Transverse colon (tissue), 4 donors: Measurements from ENCODE around the gene OGG1. TPM values are rescaled to one million over a fixed set of nuclear protein-coding genes. Genes with fewer than 3 reads are reported as not detected.

Experiments used
- DNase-seq: peaks from one replicate; pipeline ENCODE4 v3.0.0-alpha.2; 2019
- H3K27ac ChIP-seq, 4 donors: fragments of 200-600 bp; sonication (generic); 2 replicates each; pipeline ENCODE4 v1.5.1; 2016 to 2018; ENCODE audit warnings: inconsistent platforms in 4 of 4
- H3K27me3 ChIP-seq: fragments of 200-600 bp; sonication (generic); 2 replicates; pipeline ENCODE4 v1.5.1; 2017; ENCODE audit warnings: inconsistent platforms
- H3K36me3 ChIP-seq, 4 donors: fragments of 200-600 bp; sonication (generic); 2 replicates each; pipeline ENCODE4 v1.5.1; 2017 to 2019; ENCODE audit warnings: inconsistent platforms in 4 of 4
- H3K4me1 ChIP-seq, 4 donors: fragments of 200-600 bp; sonication (generic); 2 replicates each; pipeline ENCODE4 v1.5.1; 2017 to 2020; ENCODE audit warnings: inconsistent platforms in 4 of 4
- H3K4me3 ChIP-seq, 4 donors: fragments of 200-600 bp; sonication (generic); 1 replicate in 1 of 4; 2 replicates in 3 of 4; pipeline versions ENCODE4 v1.5.1 to v1.6.1; 2017 to 2019; ENCODE audit warnings: inconsistent platforms in 4 of 4
- H3K9me3 ChIP-seq, 2 donors: fragments of 200-600 bp; sonication (generic); 2 replicates each; pipeline ENCODE4 v1.5.1; 2017 to 2019; ENCODE audit warnings: inconsistent platforms in 2 of 2
- CTCF ChIP-seq, 5 experiments: fragments of 200-600 bp in 3 of 5; fragments of 450-650 bp in 2 of 5; sonication (generic) in 3 of 5; IDR thresholded peaks; 1 replicate in 2 of 5; 2 replicates in 3 of 5; pipeline ENCODE4 v1.5.1; 2016 to 2017; ENCODE audit warnings: antibody characterized with exemption in 5 of 5, inconsistent platforms in 3 of 5, mild to moderate bottlenecking in 2 of 5, moderate library complexity in 1 of 5
- EP300 ChIP-seq: sonication (generic); formaldehyde crosslinking; IDR thresholded peaks from one replicate; pipeline ENCODE4 v1.6.1; 2017; ENCODE audit warnings: antibody characterized with exemption, low read depth
- POLR2A ChIP-seq: fragments of 450-650 bp; IDR thresholded peaks from one replicate; pipeline ENCODE4 v1.6.1; 2016; ENCODE audit warnings: antibody characterized with exemption, mild to moderate bottlenecking, moderate library complexity
- POLR2AphosphoS5 ChIP-seq, 3 donors: sonication (generic); formaldehyde crosslinking; IDR thresholded peaks; one replicate each; pipeline ENCODE4 v1.6.1; 2016; ENCODE audit warnings: antibody characterized with exemption in 3 of 3
- WGBS, 2 donors: methylation state at CpG; one replicate each; pipeline ENCODE4 v1.1.5; 2018; ENCODE audit warnings: low coverage in 1 of 2; 5-methylcytosine and 5-hydroxymethylcytosine counted together
- in situ Hi-C, 4 donors: fragments of 200-750 bp; cut with MboI; loops; one replicate each; pipeline versions ENCODE4 v1.15.0 to v1.15.1; 2017; ENCODE audit warnings: low sequenced_read_pairs in 3 of 4, low pct_ligation_motif_present in 1 of 4, low pct_unique_long_range_greater_than_20kb in 1 of 4
- intact Hi-C: fragments of 100-400 bp; cut with DNase I; formaldehyde crosslinking; loops from one replicate; pipeline ENCODE4 v1.15.1; 2023; ENCODE audit warnings: low total_unique reads
- total RNA-seq, 4 donors: library from RNA; depleted of rRNA; stranded (reverse); fragments of >200 nt; gene quantifications; one replicate each; pipeline ENCODE4 v1.1.0, GENCODE V29; 2016

Gene OGG1
- total RNA-seq, 4 donors from 2014 or later, result 27.8 to 69.5 (median 39.7) TPM

DNA sequence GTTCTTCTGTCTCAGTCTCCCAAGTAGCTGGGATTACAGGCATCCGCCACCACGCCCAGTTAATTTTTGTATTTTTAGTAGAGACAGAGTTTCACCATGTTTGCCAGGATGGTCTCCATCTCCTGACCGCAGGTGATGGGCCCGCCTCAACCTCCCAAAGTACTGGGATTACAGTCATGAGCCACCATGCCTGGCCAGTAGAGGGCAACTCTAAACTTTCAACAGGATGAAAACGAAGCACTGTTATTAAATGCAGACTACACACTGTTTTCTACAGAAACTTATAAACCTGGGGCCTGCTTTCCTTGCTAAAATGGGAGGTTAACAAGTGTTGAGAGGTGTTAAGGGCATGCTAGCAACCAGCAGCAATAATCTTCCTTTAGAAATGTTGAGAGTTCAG is 50.8 kb downstream of the OGG1 start:
- TF ChIP-seq CTCF (IDR thresholded peaks at IDR 0.05) (peak in 2 of 5 experiments; percentile 12 to 19), POLR2A (no peak)
- no peak for DNase-seq
- H3K4me3 ChIP-seq, result no peak overlapping the region
- no peaks in the 10 kb centered on the region for H3K9me3 ChIP-seq
- 84% methylated on average over 5 of the region's 5 CpGs; no CpG with 5 or more reads in 1 of the 2 donors for WGBS, 2 donors
- in situ Hi-C loops (no loop called here), intact Hi-C loops (no loop called here)
- H3K36me3 ChIP-seq, result peaks cover 2 to 73% (median 37%) of the 10 kb centered on the region in 4 donors
- peaks cover 0 to 7% (median under 1%) of the 10 kb centered on the region in 4 donors for H3K4me1 ChIP-seq
- H3K27me3 ChIP-seq, result no peaks in the 10 kb centered on the region
- H3K27ac ChIP-seq, result no peak overlapping the region

DNA sequence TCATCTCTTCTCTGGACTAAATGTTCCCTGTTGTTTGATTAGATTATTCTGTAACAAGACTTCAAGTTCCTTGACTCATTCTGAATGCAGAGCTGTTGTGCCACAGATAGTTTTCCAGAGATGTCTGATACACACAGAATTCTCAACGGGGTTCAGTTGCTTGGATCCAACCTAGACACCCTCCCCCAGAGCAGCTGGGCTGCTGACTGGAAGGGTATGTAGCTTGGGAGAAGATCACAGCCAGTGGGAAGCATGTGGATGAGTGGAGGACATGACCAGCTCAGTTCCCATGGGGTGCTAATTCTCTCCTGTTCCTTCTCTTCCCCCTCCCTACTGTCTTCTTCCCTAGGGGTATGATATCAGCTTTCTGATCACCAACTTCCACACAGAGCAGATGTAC is 53.7 kb downstream of the OGG1 start:
- in situ Hi-C loops, result no loop called here
- WGBS, 2 donors, result 76 to 80% methylated on average over 1 of the region's 1 CpG
- H3K27me3 ChIP-seq, result no peaks in the 10 kb centered on the region

GRCh38 chr3:9804996-9805395 is 55.2 kb downstream of the OGG1 start:
- in situ Hi-C loops, result no loop called here
- intact Hi-C loops, result no loop called here
- Histone ChIP-seq H3K27me3 (no peaks in the 10 kb centered on the region), H3K27ac (no peak overlapping the region), H3K4me3 (no peak overlapping the region), H3K36me3 (peaks cover 2 to 60% (median 32%) of the 10 kb centered on the region in 4 donors), H3K4me1 (peaks cover 0 to 16% (median 9%) of the 10 kb centered on the region in 4 donors), H3K9me3 (no peaks in the 10 kb centered on the region)
- WGBS, 2 donors, result 76 to 85% methylated on average over 4 to 5 of the region's 5 CpGs
- DNase-seq, result no peak
- TF ChIP-seq CTCF (IDR thresholded peaks at IDR 0.05), result no peak

More for the DNA sequence above, 53.7 kb downstream of the OGG1 start:
- intact Hi-C loops, result no loop called here
- H3K27ac ChIP-seq, result no peak overlapping the region
- no peak for TF ChIP-seq EP300
- TF ChIP-seq POLR2AphosphoS5 (IDR thresholded peaks at IDR 0.05), result no peak
- no peak for TF ChIP-seq POLR2A
- TF ChIP-seq CTCF (IDR thresholded peaks at IDR 0.05), result no peak
- no peaks in the 10 kb centered on the region for H3K9me3 ChIP-seq
- H3K36me3 ChIP-seq, result peaks cover 2 to 74% (median 39%) of the 10 kb centered on the region in 4 donors
- peaks cover 0 to 4% (median under 1%) of the 10 kb centered on the region in 4 donors for H3K4me1 ChIP-seq
- no peak overlapping the region for H3K4me3 ChIP-seq
- no peak for DNase-seq

GRCh38 chr3:9806137-9806536 is 56.4 kb downstream of the OGG1 start:
- H3K4me1 ChIP-seq, result peaks cover 3 to 25% (median 18%) of the 10 kb centered on the region in 4 donors
- no peaks in the 10 kb centered on the region for H3K27me3 ChIP-seq
- 60 to 93% methylated on average over 1 to 12 of the region's 12 CpGs for WGBS, 2 donors
- H3K9me3 ChIP-seq, result no peaks in the 10 kb centered on the region
- intact Hi-C loops (no loop called here), in situ Hi-C loops (no loop called here)
- H3K27ac ChIP-seq, result no peak overlapping the region
- TF ChIP-seq POLR2A, result no peak
- TF ChIP-seq EP300, result no peak
- TF ChIP-seq POLR2AphosphoS5 (IDR thresholded peaks at IDR 0.05), result no peak
- TF ChIP-seq CTCF (IDR thresholded peaks at IDR 0.05), result no peak
- no peak overlapping the region for H3K4me3 ChIP-seq
- peaks cover 0 to 50% (median 26%) of the 10 kb centered on the region in 4 donors for H3K36me3 ChIP-seq
- DNase-seq, result no peak

Other genes with a start within 250 kb of the OGG1 start
- gene LHFPL4, start 196.1 kb upstream of the OGG1 start, total RNA-seq, result under 1 TPM in 2 of 4 donors, not detected in 2; 0.14 to 0.32 TPM
- 10 to 100 TPM; 34.5 to 43.4 (median 40.4) TPM for gene MTMR14, start 100.4 kb upstream of the OGG1 start, total RNA-seq
- gene CPNE9, start 46.1 kb upstream of the OGG1 start, total RNA-seq, result not detected
- 10 to 100 TPM in 3 of 4 donors, 1 to 10 TPM in 1; 9.4 to 18.7 (median 14.9) TPM for gene BRPF1, start 18.2 kb upstream of the OGG1 start, total RNA-seq
- gene CAMK1, start 20.0 kb downstream of the OGG1 start, total RNA-seq, result 10 to 100 TPM in 3 of 4 donors, 1 to 10 TPM in 1; 5.6 to 45.0 (median 15.6) TPM
- gene TADA3, start 42.5 kb downstream of the OGG1 start, total RNA-seq, result 100 to 1,000 TPM in 2 of 4 donors, 10 to 100 TPM in 2; 53.7 to 504 (median 92.0) TPM
- gene ARPC4, start 43.1 kb downstream of the OGG1 start, total RNA-seq, result 100 to 1,000 TPM; 104 to 189 (median 143) TPM
- gene TTLL3, start 60.3 kb downstream of the OGG1 start, total RNA-seq, result 100 to 1,000 TPM in 2 of 4 donors, 10 to 100 TPM in 2; 47.4 to 352 (median 154) TPM
- gene RPUSD3, start 94.1 kb downstream of the OGG1 start, total RNA-seq, result 10 to 100 TPM; 34.1 to 78.0 (median 43.9) TPM
- 10 to 100 TPM in 3 of 4 donors, under 1 TPM in 1; 1.00 to 50.5 (median 48.0) TPM for gene CIDEC, start 130.3 kb downstream of the OGG1 start, total RNA-seq
- 10 to 100 TPM in 3 of 4 donors, 1 to 10 TPM in 1; 5.8 to 73.0 (median 28.5) TPM for gene JAGN1, start 140.7 kb downstream of the OGG1 start, total RNA-seq
- 100 to 1,000 TPM in 2 of 4 donors, 10 to 100 TPM in 2; 81.5 to 178 (median 108) TPM for gene IL17RE, start 152.9 kb downstream of the OGG1 start, total RNA-seq
- gene IL17RC, start 167.1 kb downstream of the OGG1 start, total RNA-seq, result 10 to 100 TPM; 61.1 to 74.4 (median 67.1) TPM
- 10 to 100 TPM in 3 of 4 donors, 1 to 10 TPM in 1; 7.1 to 36.8 (median 18.9) TPM for gene CRELD1, start 183.9 kb downstream of the OGG1 start, total RNA-seq
- 1 to 10 TPM in 3 of 4 donors, under 1 TPM in 1; 0.20 to 3.0 (median 1.6) TPM for gene PRRT3, start 202.5 kb downstream of the OGG1 start, total RNA-seq
- 10 to 100 TPM in 3 of 4 donors, 1 to 10 TPM in 1; 9.7 to 39.2 (median 23.5) TPM for gene EMC3, start 236.9 kb downstream of the OGG1 start, total RNA-seq